Measurements from ENCODE around the gene NDUFA13.

Gene NDUFA13

DNA sequence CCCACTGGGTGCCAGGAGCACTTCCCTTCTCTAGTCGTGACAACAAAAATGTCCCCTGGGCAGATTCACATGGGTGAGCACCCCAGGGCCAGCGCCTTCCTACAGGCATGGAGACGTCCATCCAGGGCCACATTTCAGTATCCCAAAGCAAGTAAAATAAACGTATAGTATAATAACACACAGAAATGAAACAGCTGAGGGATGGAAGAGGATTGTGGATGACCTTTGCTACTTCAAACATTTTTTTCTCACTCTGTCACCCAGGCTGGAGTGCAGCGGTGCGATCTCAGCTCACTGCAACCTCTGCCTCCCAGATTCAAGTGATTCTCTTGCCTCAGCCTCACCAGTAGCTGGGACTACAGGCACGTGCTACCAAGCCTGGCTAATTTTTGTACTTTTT is 50.3 kb downstream of the NDUFA13 start:
- no peak for TF ChIP-seq CTCF (IDR thresholded peaks at IDR 0.05; ENCODE audit: extremely low read depth, insufficient read depth, missing control alignments)
- in situ Hi-C loops (cut with MboI; ENCODE audit: low pct_unique_long_range_greater_than_20kb, low sequenced_read_pairs, unreplicated experiment): no loop called here
- DNase-seq (ENCODE audit: low spot score): no peak

DNA sequence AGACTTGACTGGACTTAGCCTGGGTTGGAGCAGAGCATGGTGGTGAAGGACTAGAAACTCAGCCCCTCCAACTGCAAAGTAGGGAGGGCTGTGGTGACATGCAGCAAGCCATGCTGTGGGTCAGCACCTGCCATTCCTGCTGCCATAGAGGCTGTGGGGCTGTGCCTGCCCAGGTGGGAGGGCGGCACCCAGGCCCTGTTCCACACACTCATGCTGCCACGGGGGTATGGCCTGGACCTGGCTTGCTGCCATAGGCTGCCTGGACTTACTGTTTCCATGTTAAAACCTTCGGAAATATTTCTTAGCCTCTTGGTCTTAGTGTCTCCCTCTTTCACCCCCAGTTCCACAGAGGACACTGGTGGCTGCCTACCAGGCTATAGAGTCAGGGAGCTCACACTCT is 51.4 kb downstream of the NDUFA13 start:
- in situ Hi-C loops (cut with MboI; ENCODE audit: low pct_unique_long_range_greater_than_20kb, low sequenced_read_pairs, unreplicated experiment): no loop called here
- TF ChIP-seq CTCF (IDR thresholded peaks at IDR 0.05; ENCODE audit: extremely low read depth, insufficient read depth, missing control alignments): no peak
- no peak for DNase-seq (ENCODE audit: low spot score)

GRCh38 chr19:19568802-19569756 is 53.1 kb downstream of the NDUFA13 start:
- no peak for DNase-seq (ENCODE audit: low spot score)
- in situ Hi-C loops (cut with MboI; ENCODE audit: low pct_unique_long_range_greater_than_20kb, low sequenced_read_pairs, unreplicated experiment): no loop called here
- no peak for TF ChIP-seq CTCF (IDR thresholded peaks at IDR 0.05; ENCODE audit: extremely low read depth, insufficient read depth, missing control alignments)

- in situ Hi-C loops (cut with MboI; ENCODE audit: low pct_unique_long_range_greater_than_20kb, low sequenced_read_pairs, unreplicated experiment): no loop called here
- DNase-seq (ENCODE audit: low spot score): no peak
- TF ChIP-seq CTCF (IDR thresholded peaks at IDR 0.05; ENCODE audit: extremely low read depth, insufficient read depth, missing control alignments): no peak
These were observed 54.5 kb downstream of the NDUFA13 start for GRCh38 chr19:19570571-19570970.

GRCh38 chr19:19571071-19571786 is 55.2 kb downstream of the NDUFA13 start:
- DNase-seq (ENCODE audit: low spot score): no peak
- in situ Hi-C loops (cut with MboI; ENCODE audit: low pct_unique_long_range_greater_than_20kb, low sequenced_read_pairs, unreplicated experiment): no loop called here
- TF ChIP-seq CTCF (IDR thresholded peaks at IDR 0.05; ENCODE audit: extremely low read depth, insufficient read depth, missing control alignments): no peak

DNA sequence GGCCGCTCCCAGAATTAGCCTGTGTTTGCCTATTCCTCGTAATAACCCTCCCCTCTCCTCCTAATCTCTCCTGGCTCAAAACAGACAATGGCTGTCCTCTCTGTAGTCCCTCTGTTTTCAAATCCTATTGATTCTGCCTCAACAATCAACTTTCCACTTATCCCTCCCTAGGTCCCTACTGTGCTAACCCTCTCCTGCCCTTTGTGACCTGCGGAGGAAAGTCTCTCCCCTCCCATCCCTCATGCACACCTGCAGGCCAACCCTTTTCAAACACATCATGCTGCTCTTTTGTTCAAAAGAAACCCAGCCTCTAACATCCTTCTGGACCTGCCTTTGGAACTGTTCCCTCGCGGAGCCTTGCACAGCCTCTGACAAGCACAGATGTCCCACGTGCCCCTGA is 59.4 kb downstream of the NDUFA13 start:
- in situ Hi-C loops (cut with MboI; ENCODE audit: low pct_unique_long_range_greater_than_20kb, low sequenced_read_pairs, unreplicated experiment): no loop called here
- no peak for TF ChIP-seq CTCF (IDR thresholded peaks at IDR 0.05; ENCODE audit: extremely low read depth, insufficient read depth, missing control alignments)
- no peak for DNase-seq (ENCODE audit: low spot score)
